ENCODE measurements around the gene PCDHGA4. TPM values are rescaled to one million over a fixed set of nuclear protein-coding genes. Genes with fewer than 3 reads are reported as not detected.

Gene PCDHGA4
- total and polyA plus RNA-seq, 2 of the 8 experiments (the other 6 are each of a cell fraction or from before 2014, with no cell fraction given) = 1.4 to 1.9 TPM

DNA sequence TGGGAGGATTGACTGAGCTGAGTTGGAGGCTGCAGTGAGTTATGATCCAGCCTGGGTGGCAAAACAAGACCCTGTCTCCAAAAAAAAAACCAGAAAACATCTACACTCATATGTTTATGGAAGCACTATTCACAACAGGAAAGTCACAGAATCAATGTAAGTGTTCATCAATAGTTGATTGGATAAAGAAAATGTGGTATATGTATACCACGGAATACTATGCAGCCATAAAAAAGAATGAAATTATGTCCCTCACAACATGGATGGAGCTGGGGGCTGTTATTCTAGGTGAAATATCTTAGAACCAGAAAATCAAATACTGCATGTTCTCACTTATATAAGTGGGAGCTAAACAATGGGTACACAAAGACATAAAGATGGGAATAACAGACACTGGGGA is 48.2 kb upstream of the PCDHGA4 start (continued):
- TF ChIP-seq CHD1 (IDR thresholded peaks at IDR 0.05; ENCODE audit: low read depth, low read length) (no peak), CHD2 (IDR thresholded peaks at IDR 0.05; ENCODE audit: low read length) (no peak), PHF8 (conservative IDR thresholded peaks at IDR 0.05; ENCODE audit: low read depth, low read length) (no peak)

Data from H1 (cell line).